HG02840 (cell line): ENCODE results near the gene KCNT1.

Experiments
- ATAC-seq: cut with Tn5 transposase; IDR thresholded peaks from one replicate; pipeline ENCODE4 v1.9.1; 2021; ENCODE audit warnings: mild to moderate bottlenecking, moderate library complexity, moderate number of reproducible peaks; ENCODE audit not compliant: unreplicated experiment, low FRiP score

KCNT1 gene

DNA sequence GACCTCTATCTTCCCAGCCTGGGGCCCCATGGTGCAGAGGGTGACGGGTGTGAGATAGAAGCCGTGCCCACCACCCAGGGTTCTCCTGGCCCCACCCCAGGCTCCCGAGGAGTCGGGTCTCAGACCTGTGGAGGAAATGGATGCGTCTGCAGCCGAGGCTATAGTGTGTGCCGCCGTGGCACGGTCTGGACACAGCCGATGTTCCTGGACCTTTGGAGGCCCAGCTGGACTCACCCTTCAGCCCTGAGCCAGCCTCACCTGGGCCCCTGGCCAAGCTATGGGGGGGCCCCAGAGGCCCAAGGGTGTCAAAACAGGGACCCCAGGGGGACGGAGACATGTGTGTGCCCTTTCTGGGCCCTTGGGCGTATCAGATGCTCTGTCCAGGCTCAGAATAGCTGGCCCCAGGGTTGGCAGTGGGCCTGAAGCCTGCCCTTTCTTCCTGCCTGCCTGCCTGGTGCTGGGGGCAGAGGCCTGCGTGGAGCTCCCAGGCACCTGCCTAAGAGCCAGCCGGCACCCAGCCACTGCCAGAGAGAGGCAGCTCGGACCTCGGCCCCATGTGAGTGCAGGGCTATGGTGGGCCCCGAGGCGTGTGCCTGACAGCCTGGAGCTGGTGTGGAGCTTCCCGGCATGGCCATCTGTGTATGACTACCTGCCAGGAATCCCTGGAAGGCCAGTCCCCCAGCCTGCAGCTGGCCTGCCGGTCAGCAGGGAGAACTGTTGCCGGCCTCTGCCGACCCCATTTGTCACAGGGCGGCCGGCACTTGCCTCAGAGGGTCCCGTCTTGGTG, 41.8 kb downstream of the KCNT1 start:
- ATAC-seq: no peak

- no peak for ATAC-seq
These were observed 42.5 kb downstream of the KCNT1 start for GRCh38 chr9:135744333-135745070.

GRCh38 chr9:135745189-135745588, 43.2 kb downstream of the KCNT1 start:
- ATAC-seq: no peak

DNA sequence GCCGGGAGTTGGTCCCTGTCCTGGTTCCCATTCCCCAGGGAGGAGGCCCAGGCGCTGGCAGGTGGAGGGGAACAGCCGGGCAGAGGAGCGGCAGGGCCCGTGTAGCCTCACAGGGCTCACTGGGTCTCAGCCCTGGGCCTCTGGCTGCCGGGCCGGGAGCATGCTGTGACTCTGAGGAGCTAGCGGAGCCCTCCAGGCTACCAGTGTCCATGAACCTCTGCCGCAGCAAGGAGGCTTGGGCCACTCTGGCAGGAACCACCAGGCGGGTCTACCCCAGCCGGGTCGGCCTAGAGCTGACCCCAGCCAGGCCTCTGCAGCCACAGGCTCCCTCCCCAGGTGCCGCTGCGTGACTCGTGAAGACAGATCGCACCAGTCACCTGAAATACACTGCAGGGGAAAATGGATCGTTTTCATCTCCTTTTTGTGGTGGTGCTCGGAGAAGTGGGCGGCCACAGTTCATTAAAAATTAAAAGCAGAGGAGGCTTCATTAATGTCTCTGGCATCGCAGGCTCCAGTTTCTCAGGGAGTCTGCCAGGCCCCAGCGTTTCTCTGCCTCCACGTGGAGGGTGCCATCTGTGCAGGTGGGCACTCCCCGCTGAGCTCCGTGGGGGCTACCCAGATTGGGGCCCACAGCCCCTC, 43.8 kb downstream of the KCNT1 start:
- no peak for ATAC-seq

GRCh38 chr9:135746565-135746964, 44.6 kb downstream of the KCNT1 start:
- ATAC-seq: no peak

- ATAC-seq: no peak
These were observed 45.3 kb downstream of the KCNT1 start for GRCh38 chr9:135747311-135747710.

GRCh38 chr9:135748676-135749075, 46.7 kb downstream of the KCNT1 start:
- no peak for ATAC-seq

GRCh38 chr9:135749171-135750045, 47.4 kb downstream of the KCNT1 start:
- no peak for ATAC-seq

GRCh38 chr9:135750786-135751185, 48.8 kb downstream of the KCNT1 start:
- no peak for ATAC-seq

- ATAC-seq: no peak
These were observed 49.5 kb downstream of the KCNT1 start for GRCh38 chr9:135751501-135751900.

DNA sequence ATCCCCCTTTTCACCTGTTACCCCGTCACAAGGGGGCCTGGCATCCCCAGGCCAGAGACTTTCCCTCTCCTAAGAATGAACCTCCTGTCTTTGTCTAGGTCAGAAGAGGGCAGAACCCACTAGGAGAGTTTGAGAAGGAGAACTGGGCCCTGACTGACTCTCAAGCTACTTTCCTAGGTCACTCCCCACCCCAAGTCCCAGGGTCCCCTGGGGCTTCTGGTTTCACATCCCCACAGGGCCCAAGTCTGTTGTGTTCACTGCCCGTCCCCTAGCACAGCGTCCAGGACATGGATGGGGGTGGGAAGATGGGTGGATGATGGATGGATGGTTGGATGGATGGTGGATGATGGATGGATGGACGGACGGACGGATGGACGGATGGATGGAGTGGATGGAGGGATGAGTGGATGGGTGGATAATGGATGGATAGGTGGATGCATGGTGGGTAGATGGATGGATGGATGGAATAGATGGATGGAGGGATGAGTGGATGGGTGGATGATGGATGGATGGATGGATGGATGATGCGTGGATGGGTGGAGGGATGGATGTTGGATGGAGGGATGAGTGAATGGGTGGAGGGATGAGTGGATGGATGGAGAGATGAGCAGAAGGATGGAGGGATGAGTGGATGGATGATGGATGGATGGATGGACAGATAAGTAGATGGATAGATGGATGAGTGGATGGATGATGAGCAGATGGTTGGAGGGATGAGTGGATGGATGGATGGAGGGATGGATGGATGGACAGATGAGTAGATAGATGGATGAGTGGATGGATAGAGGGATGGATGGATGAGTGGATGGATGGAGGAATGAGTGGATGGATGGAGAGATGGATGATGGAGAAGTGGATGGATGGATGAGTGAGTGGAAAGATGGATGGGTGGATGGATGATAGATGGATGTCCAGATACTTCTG, 50.6 kb downstream of the KCNT1 start:
- no peak for ATAC-seq

- no peak for ATAC-seq
These were observed 51.6 kb downstream of the KCNT1 start for GRCh38 chr9:135753391-135754105.

- no peak for ATAC-seq
These were observed 54.6 kb downstream of the KCNT1 start for GRCh38 chr9:135756576-135756975.

DNA sequence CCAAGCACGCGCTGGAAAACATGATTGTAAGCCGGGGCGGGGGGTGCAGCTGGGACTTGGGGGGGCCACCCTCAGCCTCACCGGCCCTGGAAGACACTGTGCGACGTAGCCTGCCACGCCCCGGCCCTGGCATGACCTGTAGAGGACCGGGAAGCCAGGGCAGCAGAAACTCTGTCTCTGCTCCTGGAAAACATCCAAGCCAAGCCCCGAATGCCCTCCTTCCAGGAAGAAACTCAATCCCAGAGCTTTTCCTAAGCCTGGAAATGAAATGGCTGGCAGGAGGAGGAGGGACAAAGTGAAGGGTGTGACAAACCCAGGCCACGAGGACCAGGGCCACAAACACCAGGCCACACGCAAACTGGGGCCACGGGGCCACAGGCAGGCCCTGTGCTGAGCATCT, 55.4 kb downstream of the KCNT1 start:
- no peak for ATAC-seq

GRCh38 chr9:135758056-135758455, 56.1 kb downstream of the KCNT1 start:
- ATAC-seq: no peak

GRCh38 chr9:135758870-135759269, 56.9 kb downstream of the KCNT1 start:
- no peak for ATAC-seq

- no peak for ATAC-seq
These were observed 57.8 kb downstream of the KCNT1 start for GRCh38 chr9:135759676-135760300.

- no peak for ATAC-seq
These were observed 58.5 kb downstream of the KCNT1 start for GRCh38 chr9:135760465-135760864.
